HG02852 (cell line): ENCODE measurements around the gene KCNA3.

ENCODE experiments used
- ATAC-seq: cut with Tn5 transposase; IDR thresholded peaks from one replicate; pipeline ENCODE4 v1.9.1; 2021; ENCODE audit warnings: mild to moderate bottlenecking, moderate library complexity; ENCODE audit not compliant: unreplicated experiment

The KCNA3 gene

DNA sequence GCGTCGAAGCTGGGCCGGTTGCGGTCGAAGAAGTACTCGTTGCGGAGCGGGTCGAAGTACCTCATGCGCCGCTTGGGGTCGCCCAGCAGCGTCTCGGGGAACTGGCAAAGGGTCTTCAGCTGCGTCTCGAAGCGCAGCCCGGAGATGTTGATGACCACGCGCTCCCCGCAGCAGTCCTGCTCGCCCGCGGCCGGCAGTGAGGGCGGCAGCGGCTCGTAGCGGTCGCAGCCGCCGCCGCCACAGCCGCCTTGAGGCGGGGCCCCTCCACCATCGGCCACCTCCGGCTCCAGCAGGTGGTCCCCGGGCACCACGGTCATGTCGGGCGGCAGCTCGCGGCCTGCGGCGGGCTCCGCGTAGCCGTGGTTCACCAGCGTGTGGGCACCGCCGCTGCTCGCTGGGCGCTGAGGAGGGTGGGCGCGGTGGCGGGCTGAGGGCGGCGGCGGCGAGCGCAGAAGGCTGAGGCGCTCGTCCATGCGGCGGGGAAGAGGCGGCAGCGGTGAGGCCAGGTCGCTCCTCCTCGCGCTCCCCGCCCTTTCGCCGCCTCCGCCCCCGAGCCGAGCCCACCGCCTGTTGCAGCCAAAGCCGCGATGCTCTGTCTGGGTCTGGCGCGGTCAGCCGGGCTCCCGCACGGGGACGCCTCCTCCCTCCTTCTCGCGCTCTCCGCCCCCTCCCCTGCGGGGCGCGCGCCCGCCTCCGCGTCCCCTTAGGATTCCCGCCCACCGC is at the start of gene KCNA3:
TSS of gene KCNA3 (minus strand) at position 604 of the 723 bp plus-strand sequence. CDS start at position 473, 131 bp downstream.
- no peak for ATAC-seq

DNA sequence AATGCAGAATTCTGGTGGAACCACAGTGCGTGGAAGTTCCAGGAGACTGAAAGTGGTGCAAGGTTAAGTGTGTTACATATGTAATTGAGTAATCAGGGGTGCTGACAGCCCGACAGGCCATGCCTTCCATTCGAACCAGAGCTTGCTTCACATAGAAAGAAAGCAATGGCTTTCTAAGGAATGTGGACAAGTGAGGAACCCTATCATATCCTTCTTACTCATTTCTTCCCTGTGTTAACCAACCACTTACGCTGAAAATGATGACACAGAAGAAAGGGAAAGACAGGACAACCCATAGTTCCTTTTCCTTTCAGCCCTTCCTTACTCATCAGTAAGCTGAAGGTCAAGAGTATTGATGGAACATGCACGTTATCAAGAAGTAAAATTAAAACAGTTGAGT is 48.1 kb upstream of the KCNA3 start:
- ATAC-seq, result no peak

GRCh38 chr1:110719908-110720307 is 45.2 kb upstream of the KCNA3 start:
- ATAC-seq, result no peak

DNA sequence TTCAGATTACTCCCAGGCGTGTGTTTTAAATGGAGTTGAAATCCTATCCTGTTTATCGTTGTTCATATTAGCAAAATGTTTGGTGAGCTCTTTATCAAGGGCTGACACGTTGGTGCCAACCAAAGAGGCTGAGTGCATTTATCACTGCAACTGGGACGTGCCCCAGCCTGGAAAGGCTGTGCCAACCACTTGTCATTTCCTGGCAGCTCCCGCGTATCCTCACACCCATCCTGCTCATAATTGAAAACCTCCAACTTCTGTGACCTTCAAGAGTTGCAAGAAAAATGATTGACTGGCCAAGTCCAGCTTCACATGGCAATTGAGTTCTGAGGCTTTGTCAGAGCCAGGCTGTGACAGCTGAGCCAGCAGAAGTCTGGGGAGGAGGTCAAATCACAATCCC is 43.7 kb upstream of the KCNA3 start:
- ATAC-seq, result no peak

DNA sequence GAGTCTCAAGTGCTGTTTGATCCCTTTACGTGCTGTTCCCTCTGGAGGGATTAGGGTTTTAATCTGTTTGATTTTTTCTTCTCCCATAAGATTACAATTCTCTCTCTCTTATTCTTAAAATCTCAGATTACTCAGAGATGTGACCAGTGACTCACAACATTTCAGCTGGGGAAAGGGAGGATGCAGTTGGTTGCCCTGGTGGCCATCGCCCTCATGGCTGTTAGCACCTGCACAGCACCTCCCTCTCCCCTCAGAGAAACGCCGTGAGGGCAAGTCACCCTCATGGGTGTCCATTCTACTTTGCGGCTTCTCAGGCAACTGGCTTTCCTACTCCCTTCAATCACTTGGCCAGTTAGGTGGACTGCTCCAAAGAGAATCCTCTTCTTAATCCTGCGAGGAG is 42.4 kb upstream of the KCNA3 start:
- ATAC-seq, result no peak

DNA sequence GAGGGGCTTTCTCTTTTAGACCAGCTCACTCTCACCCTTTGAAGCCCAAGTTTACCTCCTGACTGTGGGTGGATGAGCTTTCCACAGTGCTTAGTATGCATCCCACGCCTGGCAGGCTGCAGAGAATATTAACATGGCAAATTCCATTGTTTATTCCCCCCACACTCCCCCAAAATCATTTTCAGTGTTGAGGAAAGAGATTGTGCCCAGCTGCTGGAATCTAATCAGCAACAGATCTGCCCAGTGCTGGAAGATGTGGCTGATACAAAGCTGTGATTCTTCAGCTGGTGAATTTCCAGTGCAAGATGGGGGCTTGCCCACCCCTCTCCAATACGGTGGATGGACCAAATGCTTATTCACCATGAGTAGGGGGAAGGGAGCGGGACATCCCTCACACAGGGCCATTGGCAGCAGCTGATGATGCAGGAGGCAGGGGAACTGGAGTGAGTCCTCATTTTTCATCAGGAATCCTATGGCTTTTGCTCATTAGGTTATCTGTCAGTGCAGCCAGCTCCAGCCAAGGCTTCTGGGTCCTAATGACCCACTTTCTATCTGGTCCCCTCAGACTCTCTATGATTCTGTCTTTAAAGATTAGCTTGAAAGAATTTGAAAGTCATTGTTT is 39.7 kb upstream of the KCNA3 start:
- no peak for ATAC-seq

GRCh38 chr1:110713221-110713620 is 38.5 kb upstream of the KCNA3 start:
- ATAC-seq, result no peak

GRCh38 chr1:110710314-110710713 is 35.6 kb upstream of the KCNA3 start:
- ATAC-seq, result no peak

- no peak for ATAC-seq
These were observed 34.3 kb upstream of the KCNA3 start for GRCh38 chr1:110708974-110709440.

GRCh38 chr1:110707232-110707631 is 32.5 kb upstream of the KCNA3 start:
- no peak for ATAC-seq

- ATAC-seq, result no peak
These were observed 31.9 kb upstream of the KCNA3 start for GRCh38 chr1:110706621-110707020.

DNA sequence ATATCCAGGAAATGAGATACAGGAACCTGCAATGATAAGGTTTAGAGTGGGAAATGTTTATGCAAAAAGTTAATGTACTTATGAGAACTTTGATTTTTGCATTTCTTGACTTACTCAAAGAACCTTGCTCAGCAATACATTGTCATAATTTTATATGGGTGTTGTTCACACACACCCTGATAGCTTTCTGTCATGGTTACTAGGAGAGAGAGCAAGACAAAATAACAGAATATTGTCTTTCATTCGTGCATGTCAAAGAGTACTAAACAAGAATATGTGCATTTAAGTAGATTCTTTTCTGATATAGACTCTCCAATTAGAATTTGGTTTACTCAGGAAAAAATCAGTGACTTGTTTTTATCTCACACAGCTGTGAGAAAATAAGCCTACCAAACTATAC is 27.5 kb upstream of the KCNA3 start:
- no peak for ATAC-seq

DNA sequence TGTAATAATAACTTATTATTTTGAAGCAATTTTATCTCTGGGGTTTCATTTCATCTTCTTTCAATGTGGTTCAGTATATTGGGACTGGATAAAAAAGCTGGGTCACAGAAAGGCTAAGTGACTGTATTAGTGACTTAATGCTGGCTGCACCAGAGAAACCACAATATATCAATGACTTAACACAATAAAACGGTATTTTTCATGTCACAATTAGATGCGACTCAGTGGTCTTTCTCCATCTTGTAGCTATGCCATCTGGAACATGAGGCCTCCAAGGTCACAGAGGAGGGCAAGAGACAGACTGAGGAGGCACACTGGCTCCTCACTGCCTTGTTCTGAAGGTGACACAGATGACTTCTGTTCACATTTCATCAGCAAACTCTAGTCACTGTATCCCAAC is 26.0 kb upstream of the KCNA3 start:
- no peak for ATAC-seq

DNA sequence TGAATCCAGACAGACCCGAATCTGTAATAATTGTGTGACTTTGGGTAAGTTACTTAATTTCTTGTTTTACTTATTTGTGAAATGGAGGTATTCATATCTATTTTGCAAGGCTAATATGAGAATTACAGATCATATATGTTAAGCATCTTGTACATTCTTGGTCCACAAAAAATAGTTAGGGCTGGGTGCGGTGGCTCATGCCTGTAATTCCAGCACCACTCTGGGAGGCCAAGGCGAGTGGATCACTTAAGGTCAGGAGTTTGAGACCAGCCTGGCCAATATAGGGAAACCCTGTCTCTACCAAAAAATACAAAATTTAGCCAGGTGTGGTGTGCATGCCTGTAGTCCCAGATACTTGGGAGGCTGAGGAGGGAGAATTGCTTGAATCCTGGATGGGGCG is 22.9 kb upstream of the KCNA3 start:
- no peak for ATAC-seq

GRCh38 chr1:110696818-110697217 is 22.1 kb upstream of the KCNA3 start:
- no peak for ATAC-seq

GRCh38 chr1:110690709-110691365 is 16.1 kb upstream of the KCNA3 start:
- no peak for ATAC-seq

GRCh38 chr1:110689868-110690267 is 15.1 kb upstream of the KCNA3 start:
- no peak for ATAC-seq

GRCh38 chr1:110688514-110688913 is 13.8 kb upstream of the KCNA3 start:
- ATAC-seq, result no peak

DNA sequence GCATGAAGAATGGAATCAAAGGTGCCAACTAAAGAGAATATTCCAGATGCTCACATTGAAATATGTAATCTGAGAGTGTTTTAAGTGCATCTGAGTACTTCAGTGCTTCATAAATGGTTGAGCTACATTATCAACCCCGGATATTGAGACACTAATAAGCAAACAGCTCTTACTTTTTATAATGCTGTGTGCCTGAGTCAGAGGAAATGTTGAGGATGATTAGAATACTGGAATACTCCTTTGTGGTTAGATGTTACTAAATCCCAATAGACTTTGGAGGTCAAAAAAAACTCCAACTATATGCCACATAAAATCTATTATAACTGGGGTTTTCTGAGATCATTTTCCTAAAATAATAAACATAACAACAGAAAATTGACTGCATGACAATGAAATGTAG is 12.5 kb upstream of the KCNA3 start:
- ATAC-seq, result no peak

DNA sequence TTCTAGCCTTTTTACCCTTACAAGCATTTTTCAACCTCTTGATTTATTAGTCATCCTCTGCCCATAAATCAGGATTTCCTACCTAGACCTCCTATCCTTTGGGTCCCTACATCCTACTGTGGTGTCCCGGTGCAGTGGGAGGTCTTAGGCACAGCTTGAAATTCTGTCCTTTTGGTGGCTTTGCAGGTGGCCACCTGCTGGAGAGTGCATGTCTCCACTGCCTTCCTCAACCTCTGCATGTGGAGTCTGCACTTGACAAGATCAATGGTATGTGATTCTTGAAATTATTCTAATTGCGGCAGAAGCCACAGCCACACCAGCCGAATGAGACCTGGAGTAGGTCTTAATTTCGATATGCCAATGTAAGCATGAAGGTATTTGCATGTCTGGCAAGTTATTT is 11.4 kb upstream of the KCNA3 start:
- no peak for ATAC-seq

GRCh38 chr1:110684491-110684890 is 9.8 kb upstream of the KCNA3 start:
- ATAC-seq, result no peak

DNA sequence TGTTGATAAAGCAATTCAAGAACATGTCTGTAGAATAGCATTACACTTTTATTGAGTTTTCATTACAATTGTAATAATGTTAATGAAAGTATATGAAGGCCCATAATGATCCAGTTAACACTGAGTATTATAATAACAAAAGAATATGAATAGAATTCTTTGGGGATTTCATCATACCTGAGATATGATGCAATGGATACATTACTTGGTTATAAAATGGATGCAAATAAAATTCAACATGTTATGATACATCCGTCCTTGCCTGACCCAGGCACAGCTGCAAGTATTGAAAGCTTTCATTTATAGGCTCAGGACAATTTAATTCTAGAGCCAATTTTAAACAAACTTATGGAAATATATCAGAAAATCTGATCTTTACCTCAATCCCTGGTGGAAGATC is 8.2 kb upstream of the KCNA3 start:
- ATAC-seq, result no peak
